Activated CD4-positive, alpha-beta T cell treated with anti-CD3 and anti-CD28 coated beads for 24 hours (primary cell): ENCODE measurements around the gene TNPO3.
"Not testable (repeated sequence)": the region's sequence is repeated elsewhere in the genome, so short reads cannot be mapped to it uniquely, and the experiment has no call there.

Experiments used
- DNase-seq, 2 donors: peaks; one replicate each; pipeline ENCODE4 v3.0.0-alpha.2; 2020; ENCODE audit warnings: low read depth in 2 of 2

Gene TNPO3

DNA sequence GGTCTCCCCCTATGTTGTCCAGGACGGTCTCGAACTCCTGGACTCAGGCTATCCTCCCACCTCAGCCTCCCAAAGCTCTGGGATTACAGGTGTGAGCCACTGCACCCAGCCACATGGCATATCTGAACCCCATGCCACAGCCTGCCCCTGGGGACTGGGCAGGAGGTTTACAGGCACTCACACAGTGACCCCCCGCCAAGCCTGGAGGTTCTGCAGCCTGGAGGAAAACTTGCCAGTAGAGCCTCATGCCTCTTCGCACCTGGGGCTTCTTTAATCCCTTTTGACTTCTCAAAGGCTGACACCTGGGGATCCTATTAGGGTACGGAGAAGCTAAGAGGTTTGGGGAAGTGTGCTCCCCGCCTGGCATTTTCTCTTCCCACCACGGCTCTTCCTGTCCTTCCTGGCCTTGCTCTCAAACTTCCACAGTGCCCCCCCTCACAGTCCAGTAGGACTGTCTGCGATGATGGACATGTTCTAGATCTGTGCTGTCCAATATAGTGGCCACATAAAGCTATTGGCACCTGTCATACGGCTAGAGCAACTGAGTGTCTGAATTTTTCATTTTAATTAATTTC lies 133.0 kb downstream of the TNPO3 start:
- DNase-seq: no peak

DNA sequence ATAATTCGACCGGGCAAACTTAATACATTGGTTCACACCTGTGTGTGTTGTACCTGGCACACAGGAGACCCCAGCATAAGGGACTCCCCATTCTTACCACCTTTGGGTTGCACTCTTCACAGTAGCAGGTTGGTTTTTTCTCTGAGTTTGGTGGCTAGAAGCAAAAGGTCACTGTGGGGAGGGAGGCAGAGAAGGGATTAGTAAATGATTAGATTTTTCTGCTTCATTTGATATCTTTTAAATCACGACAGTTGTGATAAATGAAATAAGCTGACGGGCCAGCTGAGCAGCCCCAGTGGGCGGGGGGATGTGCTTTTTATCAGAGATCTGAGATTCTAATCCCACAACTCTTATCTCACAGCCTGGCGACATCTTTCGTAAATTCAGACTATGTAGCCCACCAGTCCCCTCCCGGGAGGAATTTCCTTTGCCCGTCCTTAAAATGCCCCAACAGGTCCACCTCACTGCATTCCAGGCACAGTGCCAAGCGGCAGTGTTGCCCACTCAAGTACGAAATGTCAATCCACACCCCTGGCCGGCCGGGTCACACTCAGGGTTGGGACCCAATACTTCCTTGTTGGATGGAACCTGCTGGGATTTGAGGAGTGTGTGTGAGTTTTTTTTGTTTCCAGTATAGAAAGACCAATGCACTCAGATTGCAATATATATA lies 133.9 kb downstream of the TNPO3 start:
- no peak for DNase-seq

DNA sequence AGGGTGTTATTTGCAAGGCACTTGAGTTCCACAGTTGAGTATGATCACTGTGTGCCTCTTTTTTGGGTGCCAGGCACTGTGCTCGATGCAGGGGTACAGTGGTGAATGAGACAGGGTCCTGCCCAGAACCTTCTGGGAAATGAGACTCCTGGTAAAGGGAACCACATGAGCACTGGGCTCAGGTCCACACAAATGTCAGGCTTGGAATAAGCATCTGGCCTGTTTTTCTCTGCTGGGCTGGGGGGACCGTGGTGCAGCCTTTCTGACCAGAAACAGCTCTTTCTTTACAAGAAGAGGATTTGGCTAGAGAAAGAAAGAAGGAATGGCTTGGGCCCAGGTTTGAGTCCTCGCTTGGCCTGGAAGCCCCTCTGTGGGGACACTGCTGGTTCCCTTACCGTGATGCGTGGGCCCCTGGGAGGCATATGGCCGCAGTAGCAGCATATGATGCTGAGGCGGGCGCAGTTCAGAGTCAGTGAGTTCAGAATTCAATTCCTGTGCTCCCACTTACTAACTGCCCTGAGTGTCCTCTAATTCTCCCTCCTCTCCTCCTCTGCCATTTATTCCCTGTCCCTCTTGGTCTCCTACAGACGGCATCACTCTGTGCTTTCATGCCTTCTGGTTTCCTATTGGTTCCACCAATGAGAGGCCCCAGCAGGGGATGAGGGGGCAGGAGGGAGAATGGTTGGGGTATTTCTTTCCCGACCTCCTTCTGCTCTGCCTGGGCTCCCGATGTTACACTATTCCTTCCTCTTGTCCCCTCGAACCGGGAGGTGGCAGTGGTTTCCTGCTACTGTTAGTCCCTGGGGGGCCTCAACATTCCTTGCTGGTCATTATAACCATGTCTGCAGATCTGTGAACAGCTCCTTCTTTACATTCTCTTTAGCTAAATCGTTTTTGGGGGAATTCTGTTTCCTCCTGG lies 134.8 kb downstream of the TNPO3 start:
- no peak for DNase-seq

DNA sequence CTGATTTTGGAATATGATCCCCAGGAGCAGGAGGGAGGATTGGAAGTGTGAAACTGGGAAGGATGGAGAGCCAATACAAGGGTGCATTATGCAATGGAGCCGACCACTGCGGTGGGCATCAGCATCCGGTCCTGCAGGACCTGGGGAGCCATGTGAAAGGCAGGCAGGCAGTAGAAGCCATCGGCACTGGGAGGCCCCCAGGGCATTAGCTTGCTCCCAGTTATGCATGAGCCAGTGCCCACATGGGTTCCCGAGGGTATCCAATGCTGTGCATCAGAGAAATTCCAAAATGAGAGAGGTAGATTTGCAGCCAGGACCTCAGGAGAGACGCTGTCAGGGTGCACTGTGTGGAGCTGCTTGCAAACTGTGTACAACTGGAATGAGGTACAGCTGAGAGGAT lies 135.7 kb downstream of the TNPO3 start:
- no peak for DNase-seq

DNA sequence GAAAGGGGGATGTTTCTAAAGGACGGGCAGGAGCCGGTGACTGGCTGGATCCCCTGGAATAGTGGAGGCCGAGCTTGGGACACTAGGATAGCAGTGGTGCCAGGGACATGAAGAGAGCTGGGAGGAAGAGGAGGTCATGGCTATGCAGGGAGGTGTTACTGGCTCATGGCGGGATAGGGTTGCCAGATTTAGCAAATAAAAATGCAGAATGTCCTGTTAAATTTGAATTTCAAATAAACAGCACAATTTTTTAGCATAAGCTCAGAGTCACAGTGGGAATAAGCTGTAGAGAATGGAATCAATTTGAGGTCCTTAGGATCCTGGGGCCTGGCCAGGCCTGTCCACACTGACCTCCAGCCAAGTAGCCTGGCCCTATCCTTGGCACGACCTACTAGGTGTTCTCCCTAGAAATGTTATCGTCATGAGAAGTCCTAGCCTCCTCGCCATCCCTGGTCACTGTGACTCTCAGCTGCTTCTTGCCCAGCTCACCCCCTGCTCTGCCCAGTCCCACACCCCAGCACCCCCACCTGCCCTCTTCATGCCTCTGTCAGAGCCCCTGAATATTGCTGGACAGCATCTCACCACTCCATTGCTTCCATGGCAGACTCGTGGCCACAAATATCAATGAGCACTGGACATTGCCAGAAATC lies 136.8 kb downstream of the TNPO3 start:
- DNase-seq: no peak

DNA sequence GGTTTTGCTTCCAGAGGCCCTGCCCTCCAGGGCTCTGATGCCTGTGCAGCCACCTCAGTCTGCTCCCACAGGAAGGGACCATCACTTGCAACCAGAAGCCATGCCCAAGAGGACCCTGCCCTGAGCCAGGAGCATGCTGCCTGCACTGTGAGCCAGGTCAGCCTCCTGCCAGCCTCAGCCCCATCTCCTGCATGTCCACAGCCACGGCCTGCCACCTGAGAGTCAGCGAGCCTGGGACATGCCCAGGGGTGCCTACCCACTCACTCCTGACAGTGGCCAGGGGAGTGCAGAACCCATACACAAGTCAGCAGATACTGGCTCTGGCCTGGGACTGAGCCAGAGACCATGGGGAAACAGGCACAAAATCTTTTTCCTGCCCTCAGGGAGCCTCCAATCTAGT lies 137.8 kb downstream of the TNPO3 start:
- DNase-seq: no peak

DNA sequence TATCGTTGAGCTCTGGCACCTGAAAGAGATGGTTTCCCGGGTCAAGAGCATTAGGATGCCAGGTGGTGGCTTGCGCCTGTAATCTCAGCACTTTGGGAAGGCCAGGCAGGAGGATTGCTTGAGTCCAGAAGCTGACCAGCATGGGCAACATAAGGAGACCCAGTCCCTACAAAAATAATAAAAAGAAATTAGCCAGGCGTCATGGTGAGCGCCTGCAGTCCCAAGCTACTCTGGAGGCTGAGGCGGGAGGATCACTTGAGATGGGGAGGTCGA lies 138.3 kb downstream of the TNPO3 start:
- no peak for DNase-seq

DNA sequence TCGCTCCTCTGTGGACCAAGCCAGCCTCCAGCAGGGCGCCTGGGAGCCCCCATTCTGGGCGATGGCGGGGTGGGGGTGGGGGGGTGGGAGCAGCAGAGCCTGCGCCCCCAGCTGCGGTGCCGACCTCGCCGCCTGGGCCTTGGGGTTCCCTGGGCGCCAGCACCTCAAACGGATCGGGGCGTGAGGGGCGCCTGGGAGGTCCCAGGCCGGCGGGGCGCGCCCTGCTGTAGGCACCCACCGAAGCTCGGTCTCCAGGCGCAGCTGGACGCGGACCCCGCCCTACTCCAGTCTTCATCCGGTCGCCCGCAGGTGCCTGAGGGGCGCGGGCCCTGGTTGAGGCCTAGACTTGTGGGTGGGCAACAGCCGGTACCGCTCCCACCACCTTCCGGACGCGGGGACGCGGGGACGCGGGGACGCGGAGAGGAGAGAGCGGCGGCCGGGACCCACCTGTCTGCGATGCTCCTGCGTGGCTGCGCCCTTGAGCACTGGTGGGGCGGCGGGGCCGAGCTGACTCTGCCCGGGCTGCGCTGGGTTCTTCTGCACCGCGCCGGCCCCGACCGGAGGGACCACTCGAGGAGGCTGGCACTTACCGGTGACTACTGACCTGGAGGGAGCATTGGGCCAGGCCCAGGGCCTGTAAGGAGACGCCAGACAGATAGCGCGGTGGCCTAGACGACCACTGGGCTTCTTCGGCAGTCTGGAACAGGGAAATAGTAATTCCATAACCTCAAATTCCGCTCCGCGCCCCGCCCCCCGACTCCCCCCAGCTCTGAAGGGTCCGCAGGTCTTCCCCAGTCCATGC lies 138.9 kb downstream of the TNPO3 start:
- no peak for DNase-seq

DNA sequence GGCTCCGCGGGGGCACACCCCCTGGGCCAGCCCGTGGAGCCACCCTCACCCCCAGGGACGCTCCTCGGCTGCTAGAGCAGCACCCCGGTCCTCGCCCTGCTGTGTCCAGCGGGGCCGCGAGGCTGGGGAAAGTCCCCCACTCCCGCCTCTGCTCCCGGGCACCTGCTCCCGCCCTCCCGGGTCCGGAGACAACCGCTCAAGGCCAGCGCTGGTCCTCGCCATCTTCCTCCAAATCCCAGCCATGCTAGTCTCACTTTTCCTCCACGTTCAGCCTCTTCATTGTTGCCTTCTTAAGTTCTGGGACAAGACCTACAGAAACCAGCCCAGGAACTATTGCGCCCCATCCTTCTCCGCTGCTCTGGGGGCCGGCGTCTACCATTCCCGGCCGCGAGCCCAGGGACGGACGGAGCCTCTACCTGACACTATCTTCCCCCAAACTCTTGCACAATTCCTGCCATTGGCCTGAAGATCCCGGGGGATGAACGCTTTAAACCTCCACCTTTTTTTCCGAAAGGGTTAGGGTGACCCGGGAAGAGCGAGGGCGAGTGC lies 139.6 kb downstream of the TNPO3 start:
- DNase-seq: no peak

DNA sequence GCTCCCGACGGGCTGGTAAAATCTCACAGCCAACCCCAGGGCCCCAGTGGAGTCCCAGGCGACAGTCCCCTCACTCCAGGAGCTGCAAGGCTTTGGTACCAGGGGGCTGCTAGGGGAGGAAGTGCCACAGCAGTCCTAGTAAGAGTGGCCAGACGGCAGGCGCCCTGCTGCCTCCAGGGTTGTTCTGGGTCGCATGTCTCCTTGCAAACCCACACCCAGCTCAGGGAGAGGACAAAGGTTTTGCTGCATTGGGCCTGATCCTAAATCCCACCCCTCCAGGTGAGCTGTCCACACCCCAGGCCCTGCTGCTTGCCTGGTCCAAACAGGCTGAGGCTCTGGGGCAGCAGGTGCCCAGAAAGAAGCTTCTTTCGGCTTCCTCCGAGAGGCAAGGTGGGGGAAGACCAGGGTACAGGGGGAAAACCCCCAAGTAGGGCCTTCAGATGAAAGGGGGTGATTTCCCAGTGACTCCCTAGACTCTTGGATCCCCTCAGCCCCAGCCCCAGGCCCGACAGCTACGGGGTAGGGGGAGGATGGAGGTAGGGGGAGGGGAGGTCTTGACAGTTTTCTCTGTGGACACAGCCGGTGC lies 140.3 kb downstream of the TNPO3 start:
- no peak for DNase-seq

DNA sequence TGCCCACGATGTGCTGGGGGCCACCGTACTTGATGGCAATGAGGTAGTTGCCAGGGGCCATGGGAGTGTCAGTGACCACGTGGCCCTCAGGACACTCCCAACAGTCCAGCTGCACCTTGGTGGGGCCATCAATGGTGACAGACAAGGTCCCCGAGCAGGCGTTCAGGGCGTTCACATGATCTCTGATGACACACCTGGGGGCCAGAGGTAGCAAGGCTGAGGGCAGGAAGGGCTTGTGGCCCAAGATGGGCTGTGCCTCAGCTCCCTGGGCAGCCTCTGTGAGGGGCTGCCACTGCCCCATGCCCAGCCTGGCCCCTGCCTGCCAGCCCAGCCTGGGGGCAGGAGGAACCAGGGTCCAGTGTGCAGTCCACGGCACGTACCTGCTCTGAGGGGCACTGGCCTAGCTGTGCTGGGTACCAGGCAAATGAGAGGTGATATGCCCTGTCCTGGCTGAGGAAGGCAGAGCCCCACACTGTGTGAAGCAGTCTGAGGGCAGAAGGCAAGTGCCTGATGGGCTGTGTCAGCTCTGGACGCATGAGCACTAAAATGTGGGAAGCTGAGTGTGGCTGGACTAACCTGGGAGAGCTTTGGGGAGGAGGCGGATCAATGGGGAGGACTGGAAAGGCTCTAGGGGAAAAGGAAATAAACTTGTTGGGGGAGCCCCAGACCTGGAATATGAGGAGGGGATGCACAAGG lies 140.9 kb downstream of the TNPO3 start:
- DNase-seq: no peak

DNA sequence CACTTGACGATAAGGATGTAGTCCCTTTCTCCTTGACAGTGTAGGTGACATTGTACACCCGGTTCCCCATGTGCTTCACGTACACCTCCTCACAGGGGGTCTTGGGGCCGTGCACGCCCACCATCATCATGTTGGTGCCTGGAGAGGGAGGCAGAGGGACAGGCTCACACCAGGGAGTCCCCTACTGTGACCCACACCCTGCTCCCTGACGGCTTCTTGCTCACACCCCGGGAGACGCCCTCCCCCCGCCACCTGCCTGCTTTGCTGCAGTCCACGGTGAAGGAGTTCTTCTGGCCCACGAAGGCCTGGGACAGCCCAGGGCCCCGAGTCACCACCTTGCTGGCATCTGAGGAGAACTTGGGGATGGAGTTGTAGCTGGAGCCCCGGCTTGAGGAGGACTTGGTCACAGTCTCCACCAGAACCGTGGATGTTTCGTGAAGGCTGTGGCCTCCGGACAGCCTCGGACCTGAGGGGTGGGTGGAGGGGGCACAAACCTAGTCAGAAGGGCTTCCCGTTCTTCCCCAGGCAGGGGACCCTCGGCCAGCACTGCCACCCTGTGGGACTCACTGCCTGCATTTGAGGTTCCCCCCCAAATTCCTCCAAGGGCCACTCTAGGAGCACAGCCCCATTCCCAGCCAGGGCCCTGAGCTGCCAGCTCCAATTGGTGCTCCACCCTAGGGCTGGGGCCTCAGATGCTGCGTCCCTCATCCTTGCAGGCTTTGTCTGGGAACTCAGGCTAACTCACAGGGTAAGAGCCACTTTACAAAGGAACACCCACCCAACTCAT lies 142.0 kb downstream of the TNPO3 start:
- DNase-seq: not testable (repeated sequence)

DNA sequence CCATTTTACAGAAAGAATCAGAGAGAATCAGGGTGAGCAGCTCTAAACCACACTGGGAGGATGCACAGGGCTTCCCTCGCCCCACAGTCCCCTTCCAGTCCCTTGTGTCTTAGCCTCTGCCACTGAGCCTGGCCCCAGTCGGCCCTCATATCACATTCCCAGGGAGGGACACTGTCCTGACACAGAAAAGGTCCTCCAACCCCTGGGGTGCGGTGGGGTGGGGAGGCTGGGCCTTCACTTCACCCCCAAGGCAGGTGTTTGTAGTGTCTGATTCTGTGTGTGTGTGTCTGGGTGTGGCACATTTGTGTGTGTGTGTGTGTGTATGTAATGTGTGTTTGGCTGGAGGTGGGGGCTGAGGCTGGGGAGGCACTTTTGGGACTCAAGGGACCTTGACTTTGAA lies 142.6 kb downstream of the TNPO3 start:
- DNase-seq: no peak

DNA sequence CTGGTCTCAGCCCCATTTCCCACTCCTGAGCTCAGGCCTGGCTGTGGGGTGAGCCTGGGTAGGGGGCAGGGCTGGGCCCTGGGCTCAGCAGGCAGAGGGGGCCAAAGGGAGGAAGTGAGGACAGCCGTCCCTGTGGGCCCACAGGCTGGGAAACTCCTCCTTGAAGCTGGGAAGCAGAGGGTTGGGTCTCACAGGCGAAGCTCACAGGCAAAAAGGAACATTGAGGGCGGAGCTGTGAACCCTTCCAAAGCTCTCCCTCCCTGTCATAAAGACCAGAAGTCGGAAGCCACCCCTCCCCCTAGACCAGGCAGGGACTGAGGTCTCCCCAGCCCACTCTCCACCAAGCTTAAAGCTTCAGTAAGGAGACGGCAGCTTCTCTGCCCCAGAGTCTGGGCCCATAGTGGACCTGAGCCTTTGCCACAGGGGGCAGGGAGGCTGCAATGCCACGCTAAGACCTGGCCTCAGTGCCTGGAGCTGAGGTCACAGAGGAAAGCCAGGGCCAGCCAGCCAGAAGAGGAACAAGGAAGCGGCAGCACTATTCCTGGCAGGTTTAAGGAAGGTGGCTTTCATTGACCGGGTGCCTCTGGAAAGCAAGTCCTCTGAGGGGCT lies 143.4 kb downstream of the TNPO3 start:
- DNase-seq: no peak

DNA sequence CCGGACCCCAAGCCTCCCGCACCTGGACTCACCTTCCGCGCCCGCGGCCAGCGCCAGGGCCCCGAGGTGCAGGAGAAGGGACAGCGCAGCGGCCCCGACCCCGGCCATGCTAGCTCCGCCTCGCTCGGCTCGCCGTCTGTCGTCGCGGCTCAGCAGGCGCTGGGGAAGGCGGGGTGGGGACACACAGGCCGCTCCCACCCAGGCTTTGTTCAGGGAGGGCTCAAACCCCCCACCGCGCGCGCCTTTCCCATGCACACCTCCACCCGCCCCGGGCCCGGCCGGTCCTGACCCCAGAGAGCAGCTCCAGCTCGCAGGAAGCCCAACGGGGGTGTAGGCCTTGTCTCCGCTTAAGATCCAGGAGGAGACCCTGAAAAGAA lies 144.4 kb downstream of the TNPO3 start, which contains the start of gene KCP:
Gene KCP, minus strand, starts transcription at position 141 of the 377 bp plus-strand sequence. Its CDS starts 33 bp downstream, at position 108.
- DNase-seq: no peak

DNA sequence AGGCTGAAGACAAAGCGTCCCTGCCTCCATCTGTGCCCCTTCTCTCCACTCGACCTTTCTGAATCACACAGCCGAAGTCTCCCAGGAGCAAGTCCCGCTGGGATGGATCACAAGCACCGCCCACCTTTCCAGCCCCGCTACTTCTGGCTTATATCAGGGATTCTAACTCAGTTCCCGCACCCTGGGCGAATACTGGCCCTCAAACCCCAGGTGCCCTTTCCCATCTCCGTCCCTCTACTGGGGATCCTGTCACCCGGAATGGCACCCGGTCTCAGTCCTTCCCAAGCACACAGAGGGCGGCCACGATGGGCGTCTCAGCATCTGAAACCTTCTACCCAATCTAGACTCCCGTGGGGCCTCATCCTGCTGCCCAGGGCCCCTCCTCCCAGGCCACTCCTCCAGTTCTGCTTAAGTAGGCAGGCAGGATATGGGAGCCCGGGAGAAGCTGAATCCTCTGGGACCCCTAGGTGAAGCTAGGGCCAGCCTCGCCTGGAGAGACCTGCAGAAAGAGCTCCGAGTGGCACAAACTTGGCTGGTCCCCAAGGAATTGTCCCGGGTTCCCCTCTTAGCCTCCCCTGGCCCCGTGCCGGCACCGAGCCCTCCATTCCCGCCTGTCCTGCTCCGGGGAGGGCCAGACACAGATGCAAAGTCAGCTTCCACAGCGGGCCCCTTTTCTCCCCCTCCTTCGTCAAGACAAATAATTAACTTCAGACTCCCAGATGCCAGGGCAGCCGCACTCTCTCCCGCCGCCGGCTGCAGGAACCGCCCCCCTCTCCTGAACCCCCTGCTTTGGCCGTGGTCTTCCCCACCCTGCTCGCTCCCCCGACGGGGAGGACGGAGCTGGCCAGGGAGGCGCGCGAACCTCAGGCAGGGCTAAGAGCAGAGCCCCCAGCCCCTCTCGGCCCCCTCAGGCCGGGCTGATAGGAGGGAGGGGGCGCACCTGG lies 145.0 kb downstream of the TNPO3 start:
- DNase-seq: no peak

DNA sequence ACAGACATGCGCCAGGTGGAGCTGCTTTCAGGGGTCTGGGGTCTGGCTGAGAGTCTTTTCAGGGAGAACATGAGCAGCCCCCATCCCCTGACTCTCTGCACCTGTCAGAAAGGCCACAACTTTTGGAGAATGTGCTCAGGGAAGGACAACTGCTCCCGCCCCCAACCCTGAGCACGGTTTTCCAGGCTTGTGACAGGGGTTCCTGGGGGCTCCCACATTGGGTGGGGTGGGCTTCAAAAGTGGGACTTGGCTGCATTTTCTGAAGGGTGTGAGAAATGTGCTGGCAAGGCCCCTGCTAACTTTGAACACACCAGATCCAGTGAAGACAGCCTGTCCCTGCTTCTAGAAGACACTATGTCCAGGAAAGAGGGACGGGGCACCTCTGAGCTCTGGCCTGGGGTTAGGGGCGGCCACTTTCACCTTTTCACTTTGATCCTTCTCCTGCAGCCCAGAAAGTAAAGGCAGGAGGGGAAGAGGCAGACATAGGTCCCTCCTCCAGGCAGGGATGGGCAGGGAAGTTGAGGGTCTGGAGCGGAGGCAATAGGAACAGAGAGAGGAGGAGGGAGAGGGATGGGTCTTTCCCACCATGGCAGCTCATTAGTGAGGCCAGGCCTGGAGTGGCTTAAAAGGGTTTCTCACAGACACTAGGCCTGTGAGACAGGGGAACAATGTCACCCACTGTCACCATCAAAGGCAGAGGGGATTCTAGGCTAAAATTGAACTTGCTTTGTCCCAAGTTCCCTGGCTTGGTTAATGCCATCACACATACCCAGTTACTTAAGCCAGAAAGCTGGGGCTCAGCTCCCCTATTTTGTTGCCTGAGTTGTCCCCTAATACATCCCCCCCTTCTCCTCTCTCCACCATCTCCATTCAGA lies 145.9 kb downstream of the TNPO3 start:
- no peak for DNase-seq
